T-cell (primary cell): ENCODE measurements around the gene SEMA3C. TPM values are rescaled to one million over a fixed set of nuclear protein-coding genes. Genes with fewer than 3 reads are reported as not detected.

Source experiments
- ATAC-seq, 4 experiments: fragments of 200-7000 bp in 3 of 4; fragments of 150-1000 bp in 1 of 4; cut with Tn5 transposase; replicated peaks in 1 of 4; 1 replicate in 3 of 4; 2 replicates in 1 of 4; pipeline ENCODE4 v1.10.0; 2021; ENCODE audit warnings: moderate library complexity in 3 of 4, mild to moderate bottlenecking in 2 of 4, moderate number of reproducible peaks in 1 of 4
- CTCF ChIA-PET, 2 donors: fragments of 300-600 bp; sonication (Branson Sonifier 250); formaldehyde crosslinking; loops; one replicate each; lab custom pipeline; 2022; ENCODE audit warnings: antibody characterized with exemption in 2 of 2; lab: Charles Lee
- POLR2A ChIA-PET, 2 donors: fragments of 300-600 bp; sonication (Branson Sonifier 250); formaldehyde crosslinking; loops; one replicate each; lab custom pipeline; 2022; ENCODE audit warnings: antibody characterized with exemption in 2 of 2; lab: Charles Lee
- DNase-seq, 35 experiments: peaks; one replicate each; pipeline versions ENCODE4 v3.0.0 to v3.0.0-alpha.2; 2013 to 2023
- H3K27ac ChIP-seq: one replicate; pipeline ENCODE4 v1.5.1; 2013; ENCODE audit warnings: low read length
- H3K27me3 ChIP-seq, 2 experiments: replicated peaks in 1 of 2; 1 replicate in 1 of 2; 2 replicates in 1 of 2; pipeline versions ENCODE4 v1.6.1 to v1.7.0; 2013; ENCODE audit warnings: low read length in 1 of 2, mixed read lengths in 1 of 2; ENCODE audit not compliant: control insufficient read depth in 2 of 2, insufficient read depth in 2 of 2; ENCODE audit errors: extremely low read depth in 1 of 2
- H3K36me3 ChIP-seq, 2 donors: 1 replicate in 1 of 2; 2 replicates in 1 of 2; pipeline versions ENCODE4 v1.6.1 to v1.7.0; 2013; ENCODE audit warnings: low read length in 1 of 2; ENCODE audit not compliant: control insufficient read depth in 2 of 2, insufficient read depth in 1 of 2; ENCODE audit errors: extremely low read depth in 1 of 2
- H3K4me1 ChIP-seq, 2 experiments: 1 replicate in 1 of 2; 2 replicates in 1 of 2; pipeline versions ENCODE4 v1.6.1 to v1.7.0; 2013; ENCODE audit warnings: low read length in 2 of 2, mixed read lengths in 1 of 2; ENCODE audit not compliant: insufficient read depth in 2 of 2, control insufficient read depth in 1 of 2; ENCODE audit errors: extremely low read depth in 1 of 2
- H3K4me3 ChIP-seq, 2 donors: 1 replicate in 1 of 2; 2 replicates in 1 of 2; pipeline versions ENCODE4 v1.5.1 to v1.7.0; 2013; ENCODE audit warnings: mild to moderate bottlenecking in 2 of 2, low read length in 1 of 2, moderate library complexity in 1 of 2; ENCODE audit not compliant: control insufficient read depth in 1 of 2; ENCODE audit errors: extremely low read depth in 1 of 2
- H3K9me3 ChIP-seq: 2 replicates; pipeline ENCODE4 v1.7.0; 2013
- H3K27ac Mint-ChIP-seq, 2 donors: one replicate each; pipeline ENCODE4 v1.8.0; 2020 to 2021; ENCODE audit warnings: mild to moderate bottlenecking in 2 of 2, mixed read lengths in 2 of 2
- H3K27me3 Mint-ChIP-seq, 2 donors: one replicate each; pipeline ENCODE4 v1.8.0; 2021 to 2022; ENCODE audit warnings: mixed read lengths in 2 of 2
- H3K36me3 Mint-ChIP-seq: one replicate; pipeline ENCODE4 v1.8.0; 2021; ENCODE audit warnings: mixed read lengths
- H3K4me1 Mint-ChIP-seq, 3 donors: one replicate each; pipeline ENCODE4 v1.8.0; 2020 to 2022; ENCODE audit warnings: mixed read lengths in 3 of 3, mild to moderate bottlenecking in 1 of 3
- H3K4me3 Mint-ChIP-seq, 3 donors: one replicate each; pipeline ENCODE4 v1.8.0; 2020 to 2022; ENCODE audit warnings: mild to moderate bottlenecking in 3 of 3, mixed read lengths in 3 of 3, moderate library complexity in 3 of 3
- H3K9me3 Mint-ChIP-seq, 3 donors: one replicate each; pipeline ENCODE4 v1.8.0; 2020 to 2022; ENCODE audit warnings: mixed read lengths in 3 of 3
- WGBS: methylation state at CpG from one replicate; pipeline ENCODE4 v1.1.5; 2013; ENCODE audit warnings: missing lambda C conversion rate; ENCODE audit not compliant: insufficient coverage; 5-methylcytosine and 5-hydroxymethylcytosine counted together
- total RNA-seq, 35 experiments: library from RNA in 6 of 35; stranded (reverse) in 6 of 35; fragments of 120-200 nt in 1 of 35; gene quantifications; one replicate each; pipeline versions ENCODE4 v1.2.1 to v1.2.4 and lab custom pipeline; 2013 to 2026

Gene SEMA3C
- total RNA-seq, 5 donors from 2014 or later (not counting 1 experiment from before 2014, with no cell fraction given) = 0.10 to 1.2 (median 0.23) TPM

DNA sequence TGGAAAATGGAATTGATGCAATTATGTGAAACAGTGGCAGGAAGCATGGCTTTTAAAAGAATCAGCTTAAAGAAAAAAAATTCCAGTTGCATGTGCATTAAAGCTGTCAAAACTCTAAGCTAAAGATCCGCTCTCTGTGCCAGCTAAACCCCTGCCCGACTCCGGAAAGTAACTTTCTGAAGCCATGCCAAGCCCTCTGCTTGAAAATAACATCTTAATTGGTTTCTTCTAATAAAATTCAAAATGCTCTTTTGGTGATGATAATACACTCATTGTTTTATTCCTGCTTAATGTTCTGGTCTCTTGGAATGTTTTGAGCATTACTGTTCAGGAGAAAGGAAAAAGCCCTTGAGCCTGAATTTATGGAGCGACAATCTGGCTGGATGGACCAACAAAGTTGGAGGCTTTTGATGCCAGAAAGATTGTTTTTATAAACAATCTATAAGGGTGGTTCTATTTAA is 11.7 kb downstream of the SEMA3C start:
- ATAC-seq (no peak), DNase-seq (no peak)
- no peaks in the 10 kb centered on the region for H3K27me3 ChIP-seq
- no peak overlapping the region for H3K4me3 Mint-ChIP-seq
- WGBS = no CpG with 5 or more reads among the region's 4 CpGs
- no peaks in the 10 kb centered on the region for H3K4me1 ChIP-seq
- no peak overlapping the region for H3K27ac Mint-ChIP-seq
- no peaks in the 10 kb centered on the region for H3K9me3 ChIP-seq
- no peaks in the 10 kb centered on the region for H3K4me1 Mint-ChIP-seq
- H3K36me3 Mint-ChIP-seq = no peaks in the 10 kb centered on the region
- CTCF ChIA-PET = no interaction called here
- H3K9me3 Mint-ChIP-seq = peaks cover 0 to 2% (median 0%) of the 10 kb centered on the region in 3 donors
- POLR2A ChIA-PET = no interaction called here
- no peak overlapping the region for H3K27ac ChIP-seq
- no peaks in the 10 kb centered on the region for H3K36me3 ChIP-seq
- no peaks in the 10 kb centered on the region for H3K27me3 Mint-ChIP-seq
- H3K4me3 ChIP-seq = no peak overlapping the region

- DNase-seq = no peak
- Mint-ChIP-seq H3K4me3 (no peak overlapping the region), H3K27me3 (no peaks in the 10 kb centered on the region), H3K27ac (no peak overlapping the region), H3K9me3 (no peaks in the 10 kb centered on the region), H3K4me1 (no peaks in the 10 kb centered on the region), H3K36me3 (no peaks in the 10 kb centered on the region)
- CTCF ChIA-PET = no interaction called here
- ATAC-seq = no peak
- POLR2A ChIA-PET = no interaction called here
- Histone ChIP-seq H3K9me3 (no peaks in the 10 kb centered on the region), H3K27me3 (no peaks in the 10 kb centered on the region), H3K27ac (no peak overlapping the region), H3K36me3 (no peaks in the 10 kb centered on the region), H3K4me3 (no peak overlapping the region), H3K4me1 (no peaks in the 10 kb centered on the region)
- no CpG with 5 or more reads among the region's 3 CpGs for WGBS
Measured at GRCh38 chr7:80905334-80905733, 13.5 kb downstream of the SEMA3C start.

DNA sequence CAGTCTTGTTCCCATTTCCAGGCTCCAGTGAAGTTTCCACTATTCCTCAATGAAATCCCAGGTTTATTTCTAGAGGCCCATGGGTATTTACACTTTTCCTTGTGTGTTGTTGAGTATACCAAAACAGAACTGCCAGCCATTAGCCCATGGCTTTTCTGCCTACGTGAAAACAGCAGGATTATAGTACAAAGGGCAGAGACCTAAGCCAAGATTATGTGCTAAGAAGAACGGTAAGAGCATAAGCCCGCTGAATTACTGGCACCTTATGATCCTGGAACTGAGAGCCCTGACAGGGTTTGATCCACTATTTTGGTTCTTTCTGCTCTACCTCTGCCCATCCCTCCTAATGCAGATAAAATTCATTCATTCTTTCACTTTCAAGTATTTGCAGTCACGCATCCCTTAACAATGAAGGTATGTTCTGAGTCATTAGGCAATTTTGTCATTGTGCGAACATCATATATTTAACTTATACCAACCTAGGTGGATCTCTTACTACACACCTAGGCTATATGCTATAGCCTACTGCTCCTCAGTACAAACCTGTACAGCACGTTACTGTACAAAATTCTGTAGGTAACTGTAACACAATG is 16.0 kb downstream of the SEMA3C start:
- ATAC-seq (no peak), DNase-seq (no peak)
- Histone ChIP-seq H3K36me3 (no peaks in the 10 kb centered on the region), H3K9me3 (no peaks in the 10 kb centered on the region), H3K4me1 (no peaks in the 10 kb centered on the region), H3K27ac (no peak overlapping the region), H3K4me3 (no peak overlapping the region), H3K27me3 (no peaks in the 10 kb centered on the region)
- ChIA-PET POLR2A (no interaction called here), CTCF (no interaction called here)
- 95% methylated on average over 3 of the region's 6 CpGs for WGBS
- Mint-ChIP-seq H3K4me3 (no peak overlapping the region), H3K27ac (no peak overlapping the region), H3K9me3 (no peaks in the 10 kb centered on the region), H3K36me3 (no peaks in the 10 kb centered on the region), H3K27me3 (no peaks in the 10 kb centered on the region), H3K4me1 (no peaks in the 10 kb centered on the region)

- H3K4me3 ChIP-seq = no peak overlapping the region
- no peaks in the 10 kb centered on the region for H3K4me1 ChIP-seq
- Mint-ChIP-seq H3K4me3 (no peak overlapping the region), H3K4me1 (no peaks in the 10 kb centered on the region), H3K27ac (no peak overlapping the region), H3K36me3 (no peaks in the 10 kb centered on the region), H3K9me3 (peaks cover 0 to 4% (median 0%) of the 10 kb centered on the region in 3 donors), H3K27me3 (no peaks in the 10 kb centered on the region)
- CTCF ChIA-PET = no interaction called here
- no peak overlapping the region for H3K27ac ChIP-seq
- ATAC-seq (no peak), DNase-seq (no peak)
- POLR2A ChIA-PET = no interaction called here
- no CpG with 5 or more reads among the region's 1 CpG for WGBS
- H3K36me3 ChIP-seq = no peaks in the 10 kb centered on the region
- H3K27me3 ChIP-seq = no peaks in the 10 kb centered on the region
- H3K9me3 ChIP-seq = no peaks in the 10 kb centered on the region
Measured at GRCh38 chr7:80902019-80902418, 16.8 kb downstream of the SEMA3C start.

DNA sequence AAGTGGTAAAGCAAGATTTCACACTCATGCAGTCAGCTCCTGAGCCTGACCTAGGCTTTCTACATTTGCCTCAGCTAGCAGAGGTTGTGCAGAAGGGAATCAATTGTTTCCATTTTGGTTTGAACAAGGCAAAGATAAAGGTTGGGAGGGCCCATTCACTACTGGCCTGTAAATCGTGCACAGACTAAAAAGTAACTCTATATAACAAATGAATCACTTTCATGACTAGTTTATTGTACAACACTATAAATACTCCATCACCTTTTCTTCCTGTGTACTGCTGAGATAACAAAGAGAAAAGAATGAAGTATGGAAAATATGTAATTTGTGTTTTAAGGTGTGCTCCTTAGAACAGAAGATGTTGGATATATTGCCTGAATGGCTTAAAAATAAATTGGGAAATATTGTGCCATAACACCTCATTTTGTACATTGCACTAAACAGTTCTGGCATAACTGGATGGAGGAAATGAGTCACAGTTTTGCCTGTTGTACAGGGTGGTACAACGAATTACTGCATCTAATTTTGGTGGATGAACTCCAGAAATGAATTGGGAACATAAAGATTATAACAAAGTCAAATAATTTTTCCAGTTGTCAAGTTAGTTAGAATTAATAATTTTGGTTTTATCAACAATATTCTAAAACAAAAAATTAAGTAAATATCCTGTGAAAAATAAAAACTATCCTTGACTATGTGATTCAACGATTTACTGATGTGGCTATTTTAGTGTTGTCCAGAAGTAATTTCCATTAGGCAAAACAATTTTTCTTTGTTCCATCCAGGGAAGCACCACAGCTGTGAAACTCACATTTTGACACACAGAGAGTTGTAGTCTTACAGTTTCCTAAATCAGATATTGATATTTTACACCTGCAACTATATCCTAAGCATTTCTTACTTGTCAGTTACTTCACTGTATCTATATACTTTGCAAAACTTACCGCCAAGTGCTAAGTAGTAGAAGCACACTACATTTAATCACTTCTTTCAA is 18.0 kb downstream of the SEMA3C start:
- no peaks in the 10 kb centered on the region for H3K9me3 ChIP-seq
- ChIA-PET CTCF (no interaction called here), POLR2A (no interaction called here)
- no peak overlapping the region for H3K4me3 Mint-ChIP-seq
- H3K27ac Mint-ChIP-seq = no peak overlapping the region
- H3K4me1 ChIP-seq = no peaks in the 10 kb centered on the region
- no CpG with 5 or more reads among the region's 4 CpGs for WGBS
- no peak overlapping the region for H3K27ac ChIP-seq
- H3K9me3 Mint-ChIP-seq = peaks cover 0 to 4% (median 3%) of the 10 kb centered on the region in 3 donors
- no peaks in the 10 kb centered on the region for H3K36me3 ChIP-seq
- H3K4me3 ChIP-seq = no peak overlapping the region
- H3K4me1 Mint-ChIP-seq = no peaks in the 10 kb centered on the region
- ATAC-seq = no peak
- no peaks in the 10 kb centered on the region for H3K27me3 ChIP-seq
- H3K27me3 Mint-ChIP-seq = no peaks in the 10 kb centered on the region
- no peaks in the 10 kb centered on the region for H3K36me3 Mint-ChIP-seq
- no peak for DNase-seq

DNA sequence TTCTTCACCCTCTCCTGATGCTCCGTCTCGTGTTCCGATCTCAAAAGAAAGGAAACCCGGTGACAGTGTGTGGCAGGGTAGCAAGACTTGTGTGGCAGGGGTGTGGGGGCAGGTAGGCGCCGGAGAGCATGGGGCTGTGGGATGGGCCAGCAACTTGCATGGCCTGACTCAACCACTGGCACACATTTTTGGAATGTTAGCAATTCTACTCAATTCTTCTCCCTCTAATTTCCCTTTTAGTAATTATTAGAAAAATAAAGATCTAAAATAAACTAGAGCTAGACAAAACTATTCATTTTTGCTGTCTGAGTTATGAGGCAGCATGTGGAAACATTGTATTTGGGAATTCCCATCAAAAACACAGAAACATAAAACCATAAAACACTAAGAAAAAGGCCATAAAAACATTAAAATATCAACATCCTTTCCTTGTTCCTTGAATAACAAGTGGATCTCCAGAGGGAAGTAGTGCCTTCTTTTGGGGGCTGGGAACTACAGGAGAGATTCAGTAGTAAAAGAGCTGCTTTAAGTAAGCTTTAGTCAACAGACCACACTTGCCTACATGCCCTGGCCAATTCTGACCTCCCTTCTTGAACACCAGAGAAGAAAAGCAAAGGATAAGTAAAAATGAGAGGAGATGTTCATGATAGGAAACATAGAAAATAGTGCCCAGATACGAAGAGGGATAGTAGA is 21.8 kb downstream of the SEMA3C start:
- H3K27me3 Mint-ChIP-seq = no peaks in the 10 kb centered on the region
- H3K4me1 ChIP-seq = no peaks in the 10 kb centered on the region
- H3K27ac Mint-ChIP-seq = no peak overlapping the region
- H3K9me3 Mint-ChIP-seq = peaks cover 0 to 14% (median 4%) of the 10 kb centered on the region in 3 donors
- CTCF ChIA-PET = no interaction called here
- POLR2A ChIA-PET = no interaction called here
- H3K36me3 Mint-ChIP-seq = no peaks in the 10 kb centered on the region
- H3K9me3 ChIP-seq = no peaks in the 10 kb centered on the region
- DNase-seq (no peak), ATAC-seq (no peak)
- no peaks in the 10 kb centered on the region for H3K4me1 Mint-ChIP-seq
- no peak overlapping the region for H3K4me3 Mint-ChIP-seq
- H3K27me3 ChIP-seq = no peaks in the 10 kb centered on the region
- no peak overlapping the region for H3K27ac ChIP-seq
- no peak overlapping the region for H3K4me3 ChIP-seq
- no CpG with 5 or more reads among the region's 7 CpGs for WGBS
- H3K36me3 ChIP-seq = no peaks in the 10 kb centered on the region
